DMS 273 (cell line): ENCODE data around the gene XRCC1.
"Not testable (repeated sequence)": the region's sequence is repeated elsewhere in the genome, so short reads cannot be mapped to it uniquely, and the experiment has no call there.

ENCODE experiments used
- DNase-seq: peaks from one replicate; lab custom pipeline; 2025; ENCODE audit not compliant: unreplicated experiment; lab: John Stamatoyannopoulos, UW

The XRCC1 gene

GRCh38 chr19:43548706-43549105, 26.6 kb downstream of the XRCC1 start:
- no peak for DNase-seq

DNA sequence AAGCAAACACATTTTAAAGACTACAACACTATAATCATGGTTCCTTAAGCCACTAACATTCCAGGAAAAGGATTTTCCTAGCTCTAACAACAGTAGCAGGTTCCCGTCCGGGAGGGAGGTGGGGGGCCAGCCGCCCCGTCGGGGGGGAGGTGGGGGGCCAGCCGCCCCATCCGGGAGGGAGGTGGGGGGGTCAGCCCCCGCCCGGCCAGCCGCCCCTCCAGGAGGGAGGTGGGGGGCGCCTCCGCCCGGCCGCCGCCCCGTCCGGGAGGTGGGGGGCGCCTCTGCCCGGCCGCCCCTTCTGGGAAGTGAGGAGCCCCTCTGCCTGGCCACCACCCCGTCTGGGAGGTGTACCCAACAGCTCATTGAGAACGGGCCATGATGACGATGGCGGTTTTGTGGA, 27.4 kb downstream of the XRCC1 start:
- DNase-seq: not testable (repeated sequence)

DNA sequence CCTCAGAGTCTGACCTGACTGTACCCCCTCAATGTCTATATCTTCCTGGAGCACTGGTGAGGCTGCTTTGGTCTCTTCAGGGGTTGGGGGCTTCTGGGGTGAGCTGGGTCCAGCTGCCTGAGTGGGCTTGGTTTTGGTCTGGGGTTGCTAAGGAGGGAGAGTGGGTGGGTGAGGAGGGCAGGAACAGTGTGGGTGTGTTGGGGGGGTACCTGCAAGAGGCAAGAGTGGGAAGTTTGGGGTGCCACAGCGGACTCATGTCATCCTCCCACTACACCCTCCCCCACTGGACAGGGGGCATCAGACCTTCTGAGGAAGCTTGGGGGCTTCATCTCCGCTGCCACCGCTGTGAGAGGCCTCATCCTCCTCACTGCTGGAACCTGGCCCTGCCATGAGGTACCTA, 28.7 kb downstream of the XRCC1 start:
- no peak for DNase-seq

- DNase-seq: no peak
Measured at GRCh38 chr19:43545981-43546380, 29.3 kb downstream of the XRCC1 start.

DNA sequence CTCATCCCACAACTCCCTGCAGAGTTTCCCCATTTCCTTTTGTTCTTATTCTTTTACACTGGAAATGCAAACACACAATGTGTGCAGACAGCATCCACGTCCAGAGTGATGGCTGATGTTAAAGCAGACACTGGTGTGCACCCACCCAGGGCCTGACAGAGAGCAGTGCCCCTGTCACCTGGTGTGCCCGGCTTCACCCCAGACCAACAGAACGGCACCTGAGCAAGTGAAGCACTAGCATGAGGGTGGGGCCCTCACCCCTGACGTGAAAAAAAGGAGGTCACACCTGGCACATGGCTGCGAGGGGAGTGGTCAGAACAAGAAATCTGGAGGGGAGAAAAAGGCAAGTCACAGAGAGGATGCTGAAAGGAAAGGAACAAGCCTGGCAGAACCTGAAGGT, 30.1 kb downstream of the XRCC1 start:
- DNase-seq: no peak

- DNase-seq: no peak
Measured at GRCh38 chr19:43544077-43544476, 31.2 kb downstream of the XRCC1 start.

- DNase-seq: no peak
Measured at GRCh38 chr19:43541920-43542650, 33.2 kb downstream of the XRCC1 start.

GRCh38 chr19:43540381-43540780, 34.9 kb downstream of the XRCC1 start:
- DNase-seq: no peak

GRCh38 chr19:43538922-43539321, 36.4 kb downstream of the XRCC1 start:
- DNase-seq: no peak

GRCh38 chr19:43534816-43535761, 40.2 kb downstream of the XRCC1 start:
- peak; percentile 71 for DNase-seq

DNA sequence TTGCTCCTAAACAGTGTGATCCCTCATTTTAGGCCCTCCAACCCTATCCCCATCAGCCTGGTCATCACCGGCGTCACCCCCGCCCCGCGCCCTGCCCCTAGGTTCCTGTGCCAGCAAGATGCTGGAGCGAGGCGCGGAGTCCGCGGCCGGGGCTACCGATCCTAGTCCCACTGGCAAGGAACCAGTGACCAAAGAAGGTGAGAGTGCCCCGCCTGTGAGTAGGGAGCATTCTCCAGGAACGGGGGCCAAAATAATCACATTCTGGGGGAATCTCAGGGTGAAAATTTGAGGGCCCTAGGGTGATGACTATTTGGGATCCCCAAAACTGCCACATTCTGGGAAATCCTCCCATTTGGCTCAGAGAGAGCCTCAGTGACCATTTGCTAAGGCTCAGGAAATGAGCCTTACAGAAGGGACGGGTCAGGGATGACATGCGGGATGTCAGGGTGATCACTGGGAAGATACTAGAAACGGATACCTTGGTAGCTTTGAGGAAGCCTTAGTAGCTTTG, 41.0 kb downstream of the XRCC1 start:
- DNase-seq: no peak

- peak; percentile 99 for DNase-seq
Measured at GRCh38 chr19:43533546-43534304, 41.6 kb downstream of the XRCC1 start.

DNA sequence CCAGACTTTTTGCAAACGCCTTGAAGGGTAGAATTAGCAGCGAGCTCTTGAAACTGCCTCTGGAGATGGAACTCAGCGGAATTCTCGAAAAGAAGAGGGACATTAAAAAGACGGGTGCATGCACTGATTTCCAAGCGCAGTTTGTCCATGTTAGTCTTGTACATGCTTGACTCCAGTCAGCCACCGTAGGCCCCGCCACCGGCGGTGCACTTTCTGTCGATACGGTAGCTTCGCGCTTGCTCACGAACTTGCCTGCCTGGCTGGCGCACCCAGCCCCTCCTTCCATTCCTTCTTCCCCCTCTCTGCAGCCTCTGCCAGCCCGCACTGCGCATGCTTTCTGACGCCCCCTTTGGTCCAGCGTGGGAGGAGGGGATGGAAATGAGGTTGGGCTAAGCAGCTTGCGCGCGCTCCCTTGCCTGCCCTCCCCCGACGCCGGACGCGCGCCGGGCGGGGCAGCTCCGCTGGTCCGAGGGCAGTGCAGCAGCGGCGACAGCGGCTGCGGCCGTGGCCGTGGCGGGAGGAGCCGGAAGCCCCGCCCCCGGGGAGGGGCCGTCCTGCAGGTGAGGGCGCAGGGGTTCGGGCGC, 42.3 kb downstream of the XRCC1 start, which contains the start of gene ZNF575:
Gene ZNF575 (plus strand): TSS at position 227 of the 584 bp plus-strand sequence. CDS start 1,235 bp downstream, outside the sequence.
- peak; percentile 92 for DNase-seq

DNA sequence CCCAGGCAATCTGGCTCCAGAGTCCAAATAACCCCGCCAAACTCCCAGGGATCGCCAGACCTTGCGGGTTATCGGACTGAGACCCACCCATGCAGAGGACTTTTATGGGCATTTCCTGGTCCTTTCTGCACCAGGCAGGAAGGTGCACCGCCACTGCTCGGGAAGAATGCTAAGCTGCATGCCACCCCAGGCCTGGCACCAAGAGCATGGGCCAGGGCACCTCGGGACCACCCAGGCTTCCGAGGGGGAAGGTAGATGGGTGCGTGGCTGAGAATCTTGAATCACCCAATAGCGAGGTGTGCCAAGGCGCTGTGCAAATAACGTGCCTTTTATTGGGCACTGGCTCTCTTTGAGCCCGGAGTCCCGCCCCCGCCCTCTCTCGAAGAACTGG, 42.8 kb downstream of the XRCC1 start:
- peak; percentile 59 for DNase-seq

GRCh38 chr19:43527860-43528622, 47.3 kb downstream of the XRCC1 start:
- DNase-seq: peak; percentile 19

DNA sequence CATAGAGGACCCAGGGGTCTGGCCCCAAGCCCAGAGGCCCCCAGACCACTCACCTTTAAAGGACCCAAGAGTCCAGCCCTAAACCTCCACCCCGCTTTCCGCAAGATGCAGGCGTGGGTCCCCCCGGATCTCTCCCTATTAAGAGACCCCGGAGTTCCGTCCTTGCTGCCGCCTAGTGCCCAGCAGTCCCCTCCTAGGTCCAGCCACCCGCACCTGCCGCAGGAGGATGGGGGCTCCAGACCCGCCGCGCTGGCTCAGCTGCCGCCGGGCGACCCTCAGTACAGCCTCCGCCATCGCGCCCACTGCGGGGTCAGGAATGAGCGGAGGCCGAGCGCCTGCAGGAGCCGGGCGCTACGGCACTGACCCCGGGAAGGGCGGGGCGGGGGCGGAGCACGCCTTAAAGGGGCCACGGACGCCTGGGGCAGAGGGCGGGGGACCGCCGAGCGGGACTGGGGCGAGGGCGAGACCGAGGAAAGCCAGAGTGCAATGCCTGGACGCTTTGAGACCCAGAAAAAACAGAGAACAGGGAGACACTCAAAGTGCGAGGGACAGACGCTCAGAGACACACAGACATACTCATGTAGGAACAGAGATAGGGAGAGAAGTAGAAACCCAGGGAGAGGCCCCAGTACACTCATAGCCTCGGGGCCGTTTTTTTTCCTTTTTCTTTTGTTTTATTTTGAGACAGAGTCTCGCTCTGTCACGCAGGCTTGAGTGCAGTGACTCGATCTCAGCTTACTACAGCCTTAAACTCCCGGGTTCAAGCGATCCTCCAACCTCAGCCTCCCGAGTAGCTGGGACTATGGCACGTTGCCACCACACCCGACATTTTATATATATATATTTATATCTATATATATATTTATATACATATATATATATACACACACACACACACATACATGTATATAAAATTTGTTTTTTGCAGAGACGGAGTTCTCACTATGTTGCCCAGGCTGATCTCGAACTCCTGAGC, 48.2 kb downstream of the XRCC1 start, which contains the start of gene ETHE1:
Gene ETHE1 (minus strand): TSS at position 318 of the 976 bp plus-strand sequence. CDS start 24 bp downstream, at position 294.
- DNase-seq: peak; percentile 73

DNA sequence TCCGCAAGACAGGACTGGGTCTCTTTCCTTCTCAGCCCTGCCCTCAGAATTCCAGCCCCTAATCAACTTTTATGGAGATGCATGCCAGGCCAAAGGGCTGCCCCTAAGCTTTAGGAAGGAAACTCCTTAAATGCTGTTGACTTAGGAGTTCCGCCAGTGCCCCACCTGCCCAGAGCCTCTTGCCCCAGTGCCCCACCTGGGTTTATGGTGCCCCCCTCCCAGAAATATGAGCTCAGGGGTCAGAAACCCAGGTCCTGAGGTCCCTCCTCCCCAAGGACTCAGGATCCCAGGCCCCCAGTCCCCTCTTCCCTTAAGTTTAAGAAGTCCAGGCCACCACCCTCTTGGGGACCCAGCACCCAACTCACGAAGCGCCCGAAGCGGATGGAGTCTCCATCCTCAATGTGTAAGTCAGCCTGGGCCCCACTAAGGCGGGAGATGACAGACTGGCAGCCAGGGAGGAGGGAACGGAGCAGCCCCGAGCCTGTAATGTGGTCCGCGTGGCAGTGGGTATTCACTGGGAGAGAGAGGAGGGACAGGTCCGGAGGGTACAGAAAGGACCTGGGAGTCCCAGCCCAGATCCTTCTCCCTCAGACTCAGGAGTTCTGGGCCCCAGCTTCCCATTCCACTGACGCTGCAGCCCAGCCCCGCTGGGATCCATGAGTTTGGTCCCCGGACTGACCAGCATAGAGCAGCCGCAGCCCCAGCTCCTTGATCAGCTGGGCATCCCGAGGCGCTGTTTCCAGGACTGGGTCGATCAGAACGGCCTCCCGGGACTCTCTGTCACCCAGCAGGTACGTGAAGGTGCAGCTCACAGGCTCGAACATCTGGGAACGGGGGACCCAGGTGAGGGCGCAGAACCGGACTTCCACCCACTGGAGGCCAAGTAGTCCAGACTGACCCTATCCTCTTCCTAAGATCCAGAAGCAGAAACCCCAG, 49.2 kb downstream of the XRCC1 start:
- peak; percentile 30 for DNase-seq
